Activated CD4-positive, alpha-beta T cell treated with anti-CD3 and anti-CD28 coated beads, Interleukin-2, amount 10 ng/mL, durations not matched to agents 7 days and 5 days (primary cell): ENCODE results near the gene CDT1. TPM values are rescaled to one million over a fixed set of nuclear protein-coding genes. Genes with fewer than 3 reads are reported as not detected.

Experiments used
- CTCF ChIA-PET: fragments of 350-600 bp; sonication (Branson Sonifier 250); formaldehyde crosslinking; loops from one replicate; lab custom pipeline; 2021; ENCODE audit warnings: antibody characterized with exemption; lab: Charles Lee
- POLR2A ChIA-PET: fragments of 350-600 bp; sonication (Branson Sonifier 250); formaldehyde crosslinking; loops from one replicate; lab custom pipeline; 2021; ENCODE audit warnings: antibody characterized with exemption; lab: Charles Lee
- DNase-seq: peaks from one replicate; pipeline ENCODE4 v3.0.0-alpha.2; 2020
- H3K27ac Mint-ChIP-seq: one replicate; pipeline ENCODE4 v1.8.0; 2021; ENCODE audit warnings: mild to moderate bottlenecking, moderate library complexity, mixed read lengths
- H3K27me3 Mint-ChIP-seq: one replicate; pipeline ENCODE4 v1.8.0; 2021; ENCODE audit warnings: mixed read lengths
- H3K36me3 Mint-ChIP-seq: one replicate; pipeline ENCODE4 v1.8.0; 2021; ENCODE audit warnings: low read depth, mixed read lengths
- H3K4me1 Mint-ChIP-seq: one replicate; pipeline ENCODE4 v1.8.0; 2021; ENCODE audit warnings: mixed read lengths
- H3K4me3 Mint-ChIP-seq: one replicate; pipeline ENCODE4 v1.8.0; 2021; ENCODE audit warnings: mild to moderate bottlenecking, moderate library complexity, mixed read lengths
- H3K9me3 Mint-ChIP-seq: one replicate; pipeline ENCODE4 v1.8.0; 2021; ENCODE audit warnings: mixed read lengths
- total RNA-seq, 2 experiments: library from RNA; stranded (reverse); gene quantifications; one replicate each; pipeline ENCODE4 v1.2.3, GENCODE V29; 2021

Gene CDT1
- total RNA-seq, 2 experiments from 2014 or later: 113 to 119 TPM

DNA sequence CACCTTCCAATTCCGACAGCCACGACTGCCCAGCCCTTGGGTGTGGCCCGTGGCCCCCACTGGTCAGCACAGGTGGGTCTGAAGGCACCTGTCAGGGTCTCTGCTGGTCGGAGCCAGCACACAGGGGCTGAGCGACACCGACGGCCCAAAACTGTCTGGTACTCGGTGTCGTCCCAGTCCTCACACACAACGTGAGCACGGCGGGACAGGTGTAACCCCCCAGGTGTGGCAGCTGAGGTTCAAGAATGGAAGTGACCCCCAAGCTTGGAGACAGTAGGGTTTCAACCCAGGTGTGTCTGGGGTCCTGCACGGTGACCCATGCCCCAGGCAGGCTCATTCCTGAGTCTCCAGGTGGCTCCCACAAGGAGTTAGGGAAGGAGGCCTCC lies 52.1 kb downstream of the CDT1 start:
- H3K4me1 Mint-ChIP-seq: peaks cover 32% of the 10 kb centered on the region
- H3K36me3 Mint-ChIP-seq: peaks cover 10% of the 10 kb centered on the region
- no peak for DNase-seq
- H3K4me3 Mint-ChIP-seq: peak overlapping the region; percentile 67
- ChIA-PET CTCF (interaction anchor here (1.4 kb wide), 1 partner anchor 71 kb away, joined by 4 read pairs; the partner anchor contains the start of gene PIEZO1), POLR2A (no interaction called here)
- H3K27me3 Mint-ChIP-seq: no peaks in the 10 kb centered on the region
- H3K9me3 Mint-ChIP-seq: no peaks in the 10 kb centered on the region
- peak overlapping the region; percentile 73 for H3K27ac Mint-ChIP-seq

DNA sequence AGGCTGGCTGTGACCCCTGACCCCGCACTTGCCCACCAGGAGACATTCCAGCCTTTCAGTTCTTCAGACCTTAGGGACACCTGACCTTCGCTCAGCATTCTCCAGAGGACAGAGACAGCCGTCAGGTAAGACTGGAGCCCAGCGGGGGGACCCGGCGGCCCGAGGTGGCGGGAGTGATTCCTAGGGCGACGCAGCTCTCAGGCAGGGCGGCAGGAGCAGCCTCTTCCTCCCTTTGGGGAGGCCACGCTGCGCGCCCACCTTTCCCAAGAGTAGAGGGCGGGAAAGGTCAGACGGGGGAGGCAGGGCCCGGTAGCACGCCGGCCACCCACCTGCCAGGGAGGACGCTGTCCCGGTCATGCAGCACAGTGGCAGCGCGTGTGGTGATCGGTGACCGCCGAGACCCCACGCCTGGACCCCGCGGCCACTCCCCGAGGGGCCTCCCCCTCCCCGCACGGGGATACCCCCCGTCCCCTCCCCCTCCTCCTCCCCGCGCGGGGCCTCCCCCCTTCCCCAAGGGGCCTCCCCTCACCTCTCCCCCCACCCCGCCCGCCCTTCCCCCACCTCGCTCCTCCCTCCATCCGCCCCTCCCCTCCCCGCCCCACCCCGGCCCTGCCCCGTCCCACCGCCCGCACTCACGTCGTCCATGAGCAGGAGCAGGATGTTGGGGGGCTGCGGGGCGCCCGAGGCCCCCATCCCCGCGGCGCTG lies 52.7 kb downstream of the CDT1 start:
- POLR2A ChIA-PET: no interaction called here
- H3K36me3 Mint-ChIP-seq: peaks cover 10% of the 10 kb centered on the region
- H3K27ac Mint-ChIP-seq: peak overlapping the region; percentile 73
- peak; percentile 13 for DNase-seq
- no peaks in the 10 kb centered on the region for H3K27me3 Mint-ChIP-seq
- H3K4me1 Mint-ChIP-seq: peaks cover 32% of the 10 kb centered on the region
- CTCF ChIA-PET: interaction anchor here (1.0 to 2.1 kb wide), 9 partner anchors 10 to 183 kb away, joined by 3 to 7 read pairs (median 4); partner anchors contain the start of gene PABPN1L
- peak overlapping the region; percentile 97 for H3K4me3 Mint-ChIP-seq
- no peaks in the 10 kb centered on the region for H3K9me3 Mint-ChIP-seq

DNA sequence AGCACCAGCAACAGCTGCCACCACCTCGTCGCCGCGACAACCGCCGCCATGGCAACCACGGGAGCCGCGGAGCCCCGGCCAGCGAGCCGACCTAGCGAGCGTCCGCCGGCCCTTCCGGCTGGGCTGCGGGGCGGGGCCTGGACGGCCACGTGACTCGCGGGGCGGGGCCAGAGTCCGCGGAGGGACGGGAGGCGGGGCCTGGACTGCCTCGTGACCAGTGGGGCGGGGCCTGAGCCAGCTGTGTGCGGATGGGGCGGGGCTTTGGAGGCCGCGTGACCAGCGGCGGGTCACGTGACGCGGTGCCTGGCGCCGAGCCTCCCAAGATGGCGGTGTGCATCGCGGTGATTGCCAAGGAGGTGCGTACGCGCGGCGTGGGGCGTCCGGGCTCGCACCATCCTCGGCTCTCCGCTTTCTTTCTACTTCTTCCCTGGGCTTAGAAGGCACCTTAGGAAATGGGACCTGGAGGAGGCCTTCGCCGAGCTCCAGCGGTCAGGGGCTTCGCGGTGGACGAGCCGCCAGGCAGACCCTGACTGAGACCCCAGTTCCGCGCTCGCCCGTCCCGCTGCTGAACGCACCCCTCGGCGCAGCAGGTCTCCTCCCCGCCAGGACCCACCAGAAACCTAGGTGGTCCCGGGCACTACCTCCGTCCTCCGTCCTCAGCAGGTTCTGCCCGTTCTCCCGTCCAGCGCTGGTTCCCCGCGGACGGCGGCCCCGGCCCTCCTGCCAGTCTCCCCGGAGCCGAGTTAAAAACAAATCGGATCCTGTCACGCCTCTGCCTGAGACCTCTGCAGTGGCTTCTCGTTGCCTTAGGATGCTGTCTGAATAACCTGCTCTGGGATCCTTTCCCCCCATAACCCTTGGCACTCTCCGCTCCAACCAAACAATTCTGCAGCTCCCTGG lies 53.5 kb downstream of the CDT1 start, which contains the start of the genes GALNS and TRAPPC2L:
TSS of gene GALNS (minus strand) at position 120 of the 900 bp plus-strand sequence. CDS start at position 50, 70 bp downstream.
TSS of gene TRAPPC2L (plus strand) at position 300 of the 900 bp plus-strand sequence. CDS start at position 324, 24 bp downstream.
- ChIA-PET POLR2A (interaction anchor here (0.6 kb wide), 1 partner anchor 385 kb away, joined by 10 read pairs; no protein-coding TSS in a partner anchor), CTCF (interaction anchor here (1.0 to 2.1 kb wide), 19 partner anchors 9 to 361 kb away, joined by 3 to 11 read pairs (median 4); partner anchors contain the start of genes APRT, PABPN1L and ZNF778)
- H3K36me3 Mint-ChIP-seq: peaks cover 10% of the 10 kb centered on the region

DNA sequence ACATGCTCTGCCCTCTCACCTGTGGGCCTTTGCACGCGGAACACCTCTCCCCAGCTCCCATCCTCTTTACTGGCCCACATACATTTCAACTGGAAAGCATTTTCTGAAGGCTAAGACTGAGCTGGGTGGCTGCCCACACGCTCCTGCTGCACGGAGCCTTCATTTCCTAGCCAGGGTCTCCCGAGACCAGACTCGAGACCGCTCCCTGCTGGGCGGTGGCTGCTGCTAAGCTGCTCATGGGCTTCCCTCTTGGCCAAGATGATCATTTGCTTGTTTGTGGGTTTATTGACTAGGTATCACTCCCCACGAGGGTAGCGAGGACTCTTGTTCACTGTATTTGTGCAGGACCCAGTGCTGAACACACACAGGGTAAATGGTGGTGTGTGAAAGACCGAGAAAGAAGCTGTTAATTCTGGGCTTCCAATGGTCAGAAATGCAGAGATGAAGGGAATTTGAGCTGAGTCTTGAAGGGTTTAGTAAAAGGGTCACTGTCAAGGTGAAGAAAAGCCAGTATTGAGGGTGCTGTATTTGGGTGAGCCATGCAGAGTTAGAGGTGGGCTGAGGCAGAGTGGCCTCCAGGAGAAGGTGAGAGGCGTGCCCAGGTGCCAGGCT lies 54.2 kb downstream of the CDT1 start:
- peak; percentile 81 for DNase-seq
- H3K36me3 Mint-ChIP-seq: peaks cover 10% of the 10 kb centered on the region
- CTCF ChIA-PET: interaction anchor here (0.6 to 2.1 kb wide), 19 partner anchors 8 to 770 kb away, joined by 3 to 11 read pairs (median 4); partner anchors contain the start of genes APRT, PABPN1L and ZNF778
- H3K4me3 Mint-ChIP-seq: peak overlapping the region; percentile 97
- peaks cover 30% of the 10 kb centered on the region for H3K4me1 Mint-ChIP-seq
- no peaks in the 10 kb centered on the region for H3K9me3 Mint-ChIP-seq
- H3K27ac Mint-ChIP-seq: peak overlapping the region; percentile 93
- POLR2A ChIA-PET: interaction anchor here (0.5 kb wide), 1 partner anchor 197 kb away, joined by 3 read pairs; no protein-coding TSS in a partner anchor
- no peaks in the 10 kb centered on the region for H3K27me3 Mint-ChIP-seq

More for the DNA sequence above, 53.5 kb downstream of the CDT1 start, which contains the start of the genes GALNS and TRAPPC2L:
- Mint-ChIP-seq H3K4me3 (peak within 1 kb of the TSS; percentile 97), H3K9me3 (no peaks in the 10 kb centered on the region), H3K27ac (peak within 1 kb of the TSS; percentile 93), H3K27me3 (no peaks in the 10 kb centered on the region), H3K4me1 (peaks cover 32% of the 10 kb centered on the region)
- peak; percentile 99 for DNase-seq

Other genes starting within 250 kb of the CDT1 start
- 10 to 100 TPM; 77.1 to 87.0 TPM for gene ZC3H18, start 233.4 kb upstream of the CDT1 start, total RNA-seq
- gene IL17C, start 165.2 kb upstream of the CDT1 start, total RNA-seq: under 1 TPM in 1 of 2 experiments, not detected in 1; 0.20 TPM
- 100 to 1,000 TPM; 486 to 586 TPM for gene CYBA, start 152.7 kb upstream of the CDT1 start, total RNA-seq
- gene MVD, start 140.7 kb upstream of the CDT1 start, total RNA-seq: 10 to 100 TPM; 65.3 to 72.3 TPM
- 10 to 100 TPM; 21.0 to 24.2 TPM for gene SNAI3, start 117.3 kb upstream of the CDT1 start, total RNA-seq
- 100 to 1,000 TPM; 214 to 234 TPM for gene RNF166, start 97.4 kb upstream of the CDT1 start, total RNA-seq
- gene CTU2, start 97.3 kb upstream of the CDT1 start, total RNA-seq: 10 to 100 TPM; 20.5 to 27.2 TPM
- gene PIEZO1, start 18.6 kb upstream of the CDT1 start, total RNA-seq: 100 to 1,000 TPM; 239 to 303 TPM
- gene APRT, start 8.1 kb downstream of the CDT1 start, total RNA-seq: 100 to 1,000 TPM in 1 of 2 experiments, 10 to 100 TPM in 1; 86.2 to 112 TPM
- 10 to 100 TPM; 29.4 to 35.7 TPM for gene GALNS, start 53.2 kb downstream of the CDT1 start, total RNA-seq
- gene TRAPPC2L, start 53.3 kb downstream of the CDT1 start, total RNA-seq: 10 to 100 TPM; 47.7 to 55.7 TPM
- gene PABPN1L, start 62.9 kb downstream of the CDT1 start, total RNA-seq: not detected
- gene CBFA2T3, start 173.4 kb downstream of the CDT1 start, total RNA-seq: not detected